ENCODE data around the gene MCOLN1.

The MCOLN1 gene

DNA sequence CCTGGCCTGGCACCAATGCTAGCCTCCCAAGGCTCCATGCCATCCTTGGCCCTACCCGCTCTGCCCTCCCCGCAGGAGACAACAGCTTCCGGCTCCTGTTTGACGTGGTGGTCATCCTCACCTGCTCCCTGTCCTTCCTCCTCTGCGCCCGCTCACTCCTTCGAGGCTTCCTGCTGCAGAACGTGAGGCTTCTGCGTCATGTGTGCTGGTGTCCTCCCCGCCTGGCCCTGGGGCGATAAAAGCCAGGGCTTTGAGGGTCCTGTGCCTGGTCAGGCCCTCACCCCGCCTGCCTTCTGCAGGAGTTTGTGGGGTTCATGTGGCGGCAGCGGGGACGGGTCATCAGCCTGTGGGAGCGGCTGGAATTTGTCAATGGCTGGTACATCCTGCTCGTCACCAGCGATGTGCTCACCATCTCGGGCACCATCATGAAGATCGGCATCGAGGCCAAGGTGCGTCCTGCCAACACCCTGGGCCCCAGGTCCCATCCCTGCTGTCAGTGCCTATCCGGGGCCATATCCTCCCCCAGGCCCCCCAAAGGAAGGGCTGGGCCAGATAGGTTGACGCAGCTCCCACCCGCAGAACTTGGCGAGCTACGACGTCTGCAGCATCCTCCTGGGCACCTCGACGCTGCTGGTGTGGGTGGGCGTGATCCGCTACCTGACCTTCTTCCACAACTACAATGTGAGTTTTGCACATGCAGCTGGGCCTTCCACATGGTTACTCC is 6.3 kb downstream of the MCOLN1 start:
- H3K27me3 Mint-ChIP-seq (ENCODE audit: low read depth), result no peaks in the 10 kb centered on the region
- H3K36me3 Mint-ChIP-seq (ENCODE audit: low read depth), result peaks cover 3% of the 10 kb centered on the region
- TF ChIP-seq CTCF (IDR thresholded peaks at IDR 0.05; ENCODE audit: unreplicated experiment in 3 of 3), result no peak
- H3K9me3 Mint-ChIP-seq, result no peaks in the 10 kb centered on the region
- H3K4me1 Mint-ChIP-seq, result no peaks in the 10 kb centered on the region
- no peak overlapping the region for H3K27ac Mint-ChIP-seq
- H3K4me3 Mint-ChIP-seq, result peak overlapping the region in 2 of 3 experiments; percentile 17 to 55

DNA sequence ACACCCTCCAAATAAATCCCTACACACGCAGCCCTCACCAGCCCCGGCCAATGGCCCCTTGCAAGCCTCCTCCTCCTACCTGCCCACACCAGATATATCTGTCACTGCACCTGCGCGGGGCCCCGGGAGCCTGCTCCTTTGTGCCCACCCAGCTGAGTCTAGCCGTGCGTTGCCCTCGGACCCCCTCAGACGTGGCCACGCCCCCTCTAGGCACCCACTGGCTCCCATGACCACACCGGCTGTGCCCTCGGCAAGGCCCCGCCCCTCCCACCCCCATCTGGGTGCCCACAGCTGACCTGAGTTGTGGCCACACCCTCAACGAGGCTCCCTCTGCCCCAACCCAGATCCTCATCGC is 6.8 kb downstream of the MCOLN1 start:
- no peak for TF ChIP-seq CTCF (IDR thresholded peaks at IDR 0.05; ENCODE audit: unreplicated experiment in 3 of 3)
- H3K9me3 Mint-ChIP-seq, result no peaks in the 10 kb centered on the region
- H3K27ac Mint-ChIP-seq, result no peak overlapping the region
- peak overlapping the region in 2 of 3 experiments; percentile 17 to 55 for H3K4me3 Mint-ChIP-seq
- peaks cover 3% of the 10 kb centered on the region for H3K36me3 Mint-ChIP-seq (ENCODE audit: low read depth)
- H3K27me3 Mint-ChIP-seq (ENCODE audit: low read depth), result no peaks in the 10 kb centered on the region
- H3K4me1 Mint-ChIP-seq, result no peaks in the 10 kb centered on the region

- TF ChIP-seq CTCF (IDR thresholded peaks at IDR 0.05; ENCODE audit: unreplicated experiment in 3 of 3), result no peak
- Mint-ChIP-seq H3K9me3 (no peaks in the 10 kb centered on the region), H3K27me3 (ENCODE audit: low read depth) (no peaks in the 10 kb centered on the region), H3K36me3 (ENCODE audit: low read depth) (peaks cover 3% of the 10 kb centered on the region), H3K4me3 (no peak overlapping the region), H3K4me1 (no peaks in the 10 kb centered on the region), H3K27ac (no peak overlapping the region)
Observed at GRCh38 chr19:7529610-7530490, 7.4 kb downstream of the MCOLN1 start.

DNA sequence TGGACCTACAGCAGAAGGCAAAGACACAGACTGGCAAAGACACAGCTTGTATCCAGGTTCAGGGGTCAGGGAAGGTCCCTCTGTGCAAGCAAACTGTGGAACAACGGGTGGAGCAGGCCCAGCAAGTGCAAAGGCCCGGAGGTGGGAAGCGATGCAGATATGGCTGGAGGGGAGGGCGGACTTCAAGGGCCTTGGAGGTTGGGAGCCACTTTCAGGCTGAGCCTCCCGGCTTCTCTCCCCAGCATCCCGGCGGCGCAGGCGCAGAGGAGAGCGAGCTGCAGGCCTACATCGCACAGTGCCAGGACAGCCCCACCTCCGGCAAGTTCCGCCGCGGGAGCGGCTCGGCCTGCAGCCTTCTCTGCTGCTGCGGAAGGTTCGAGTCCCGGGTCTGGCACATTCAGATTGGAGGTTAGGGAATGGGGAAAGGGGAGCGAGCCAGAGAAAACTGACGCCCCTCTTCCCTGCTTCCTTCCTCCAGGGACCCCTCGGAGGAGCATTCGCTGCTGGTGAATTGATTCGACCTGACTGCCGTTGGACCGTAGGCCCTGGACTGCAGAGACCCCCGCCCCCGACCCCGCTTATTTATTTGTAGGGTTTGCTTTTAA is 11.0 kb downstream of the MCOLN1 start:
- H3K36me3 Mint-ChIP-seq (ENCODE audit: low read depth), result peaks cover 8% of the 10 kb centered on the region
- peak overlapping the region; percentile 97 to 99 (median 97) for H3K27ac Mint-ChIP-seq
- no peaks in the 10 kb centered on the region for H3K27me3 Mint-ChIP-seq (ENCODE audit: low read depth)

GRCh38 chr19:7533925-7534480 is 11.6 kb downstream of the MCOLN1 start:
- H3K27ac Mint-ChIP-seq, result peak overlapping the region; percentile 97 to 99 (median 97)
- no peaks in the 10 kb centered on the region for H3K9me3 Mint-ChIP-seq
- H3K4me3 Mint-ChIP-seq, result peak overlapping the region; percentile 95 to 100 (median 99)
- TF ChIP-seq CTCF (IDR thresholded peaks at IDR 0.05; ENCODE audit: unreplicated experiment in 3 of 3), result no peak
- H3K36me3 Mint-ChIP-seq (ENCODE audit: low read depth), result peaks cover 12% of the 10 kb centered on the region
- no peaks in the 10 kb centered on the region for H3K27me3 Mint-ChIP-seq (ENCODE audit: low read depth)
- H3K4me1 Mint-ChIP-seq, result peaks cover 4% of the 10 kb centered on the region

More for the DNA sequence above, 11.0 kb downstream of the MCOLN1 start:
- Mint-ChIP-seq H3K4me1 (peaks cover 4% of the 10 kb centered on the region), H3K4me3 (peak overlapping the region; percentile 95 to 100 (median 99)), H3K9me3 (no peaks in the 10 kb centered on the region)
- no peak for TF ChIP-seq CTCF (IDR thresholded peaks at IDR 0.05; ENCODE audit: unreplicated experiment in 3 of 3)

All from nephron (organoid).